D721Med (cell line): ENCODE measurements around the gene ARIH1.

Experiments
- DNase-seq: peaks from one replicate; pipeline ENCODE4 v3.0.0; 2011; ENCODE audit warnings: low spot score; ENCODE audit not compliant: insufficient read length
- FAIRE-seq: peaks from 2 replicates; lab custom pipeline; 2011; peaks lifted over from hg19 to GRCh38; lab: Jason Lieb, UNC
- TF ChIP-seq, protein P1 (sequence below): IDR thresholded peaks from 2 replicates; pipeline ENCODE4 v1.5.1; 2012; ENCODE audit warnings: mild to moderate bottlenecking, control low read depth; ENCODE audit not compliant: insufficient read depth; ENCODE audit errors: missing control alignments

Gene ARIH1

GRCh38 chr15:72487070-72487797, 13.1 kb downstream of the ARIH1 start:
- no peak for FAIRE-seq
- DNase-seq = no peak
- TF ChIP-seq, protein P1, sequence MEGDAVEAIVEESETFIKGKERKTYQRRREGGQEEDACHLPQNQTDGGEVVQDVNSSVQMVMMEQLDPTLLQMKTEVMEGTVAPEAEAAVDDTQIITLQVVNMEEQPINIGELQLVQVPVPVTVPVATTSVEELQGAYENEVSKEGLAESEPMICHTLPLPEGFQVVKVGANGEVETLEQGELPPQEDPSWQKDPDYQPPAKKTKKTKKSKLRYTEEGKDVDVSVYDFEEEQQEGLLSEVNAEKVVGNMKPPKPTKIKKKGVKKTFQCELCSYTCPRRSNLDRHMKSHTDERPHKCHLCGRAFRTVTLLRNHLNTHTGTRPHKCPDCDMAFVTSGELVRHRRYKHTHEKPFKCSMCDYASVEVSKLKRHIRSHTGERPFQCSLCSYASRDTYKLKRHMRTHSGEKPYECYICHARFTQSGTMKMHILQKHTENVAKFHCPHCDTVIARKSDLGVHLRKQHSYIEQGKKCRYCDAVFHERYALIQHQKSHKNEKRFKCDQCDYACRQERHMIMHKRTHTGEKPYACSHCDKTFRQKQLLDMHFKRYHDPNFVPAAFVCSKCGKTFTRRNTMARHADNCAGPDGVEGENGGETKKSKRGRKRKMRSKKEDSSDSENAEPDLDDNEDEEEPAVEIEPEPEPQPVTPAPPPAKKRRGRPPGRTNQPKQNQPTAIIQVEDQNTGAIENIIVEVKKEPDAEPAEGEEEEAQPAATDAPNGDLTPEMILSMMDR = no peak

GRCh38 chr15:72488558-72488957, 14.4 kb downstream of the ARIH1 start:
- DNase-seq (no peak), FAIRE-seq (no peak)
- TF ChIP-seq, protein P1 = no peak

DNA sequence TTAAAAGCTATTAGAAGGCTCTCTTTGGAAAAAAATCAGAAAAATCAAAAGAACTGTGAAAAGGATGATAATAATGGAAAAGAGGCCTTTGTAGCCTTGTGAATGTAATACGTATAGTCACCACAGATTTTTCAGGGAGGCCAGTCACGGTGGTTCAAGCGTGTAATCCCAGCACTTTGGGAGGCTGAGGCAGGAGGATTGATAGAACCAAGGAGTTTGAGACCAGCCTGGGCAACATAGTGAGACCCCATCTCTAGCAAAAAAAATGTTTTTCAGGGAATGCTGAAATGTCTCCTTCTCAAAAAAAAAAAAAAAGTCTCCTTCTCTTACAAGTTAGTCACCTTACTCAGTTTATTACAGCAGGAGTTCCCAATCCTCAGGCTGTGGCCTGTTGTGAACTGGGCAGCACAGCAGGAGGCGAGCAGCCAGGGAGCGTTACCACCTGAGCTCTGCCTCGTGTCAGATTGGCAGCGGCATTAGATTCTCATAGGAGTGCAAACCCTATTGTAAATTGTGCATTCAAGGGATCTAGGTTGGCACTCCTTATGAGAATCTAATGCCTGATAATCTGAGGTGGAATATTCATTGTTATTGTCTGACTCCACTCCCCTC, 15.9 kb downstream of the ARIH1 start:
- TF ChIP-seq, protein P1 = no peak
- FAIRE-seq (no peak), DNase-seq (no peak)

DNA sequence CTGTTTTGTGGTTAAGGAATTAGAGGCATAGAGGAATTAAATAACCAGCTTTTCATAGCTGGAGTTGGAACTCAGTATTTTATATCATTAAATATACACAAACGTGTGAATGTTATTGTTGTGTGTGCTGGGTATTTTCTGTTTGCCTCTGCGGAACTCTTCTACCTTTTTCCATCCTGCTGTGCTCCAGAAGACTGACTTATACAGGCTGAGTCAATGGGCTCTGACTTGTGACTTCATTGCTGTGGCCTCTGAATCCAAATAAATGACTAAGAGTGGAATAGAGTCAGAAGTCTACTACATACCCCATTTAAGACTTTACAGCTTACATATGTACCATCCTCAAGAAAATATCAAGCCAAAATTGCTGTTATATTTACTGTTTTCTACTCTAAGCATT, 17.6 kb downstream of the ARIH1 start:
- FAIRE-seq (no peak), DNase-seq (no peak)
- TF ChIP-seq, protein P1 = no peak

DNA sequence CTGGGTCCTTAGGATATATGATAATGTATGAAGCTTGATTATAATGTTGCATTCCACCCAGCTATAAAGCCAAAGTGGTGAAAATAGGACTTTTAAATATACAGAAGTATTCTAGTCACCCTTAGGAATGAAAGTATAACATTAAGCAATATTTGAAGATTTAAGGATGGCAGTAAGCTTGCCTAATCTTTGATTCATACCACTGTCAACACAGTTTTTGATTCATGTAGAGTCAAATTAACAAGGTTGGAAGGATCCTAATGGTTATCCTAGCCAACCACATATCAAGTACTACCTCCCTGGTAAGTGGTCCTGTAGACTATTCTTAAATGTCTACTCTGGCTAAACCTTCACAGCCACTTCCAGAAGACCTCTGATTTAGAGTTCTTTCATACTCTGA, 18.6 kb downstream of the ARIH1 start:
- FAIRE-seq (no peak), DNase-seq (no peak)
- TF ChIP-seq, protein P1 = no peak

- FAIRE-seq = no peak
- TF ChIP-seq, protein P1 = no peak
- DNase-seq = no peak
Observed at GRCh38 chr15:72493220-72493619, 19.1 kb downstream of the ARIH1 start.

DNA sequence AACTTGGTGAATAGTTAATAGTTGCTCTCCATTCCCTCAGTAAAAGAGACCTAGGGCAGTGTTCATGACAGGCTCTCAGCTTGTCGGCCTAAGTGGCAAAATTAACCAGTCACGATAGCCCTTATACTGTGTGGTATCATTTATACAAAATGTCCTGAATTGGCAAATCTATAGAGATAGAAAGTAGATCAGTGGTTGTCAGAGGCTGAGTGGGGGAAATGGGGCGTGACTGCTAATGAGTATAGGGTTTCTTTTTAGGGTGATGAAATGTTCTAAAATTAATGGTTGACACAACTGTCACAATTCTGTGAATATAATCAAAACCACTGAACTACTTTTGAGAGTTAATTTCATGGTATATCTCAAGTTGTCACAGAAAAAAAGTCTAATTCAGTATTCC, 20.9 kb downstream of the ARIH1 start:
- TF ChIP-seq, protein P1 = no peak
- DNase-seq = no peak
- FAIRE-seq = no peak
